HG02885 (cell line): Measurements from ENCODE around the gene KIF26B.

Source experiments
- ATAC-seq: cut with Tn5 transposase; IDR thresholded peaks from one replicate; pipeline ENCODE4 v1.9.1; 2021; ENCODE audit warnings: mild to moderate bottlenecking; ENCODE audit not compliant: unreplicated experiment, poor library complexity

Gene KIF26B

GRCh38 chr1:245261786-245262185 is 107.0 kb downstream of the KIF26B start:
- no peak for ATAC-seq

DNA sequence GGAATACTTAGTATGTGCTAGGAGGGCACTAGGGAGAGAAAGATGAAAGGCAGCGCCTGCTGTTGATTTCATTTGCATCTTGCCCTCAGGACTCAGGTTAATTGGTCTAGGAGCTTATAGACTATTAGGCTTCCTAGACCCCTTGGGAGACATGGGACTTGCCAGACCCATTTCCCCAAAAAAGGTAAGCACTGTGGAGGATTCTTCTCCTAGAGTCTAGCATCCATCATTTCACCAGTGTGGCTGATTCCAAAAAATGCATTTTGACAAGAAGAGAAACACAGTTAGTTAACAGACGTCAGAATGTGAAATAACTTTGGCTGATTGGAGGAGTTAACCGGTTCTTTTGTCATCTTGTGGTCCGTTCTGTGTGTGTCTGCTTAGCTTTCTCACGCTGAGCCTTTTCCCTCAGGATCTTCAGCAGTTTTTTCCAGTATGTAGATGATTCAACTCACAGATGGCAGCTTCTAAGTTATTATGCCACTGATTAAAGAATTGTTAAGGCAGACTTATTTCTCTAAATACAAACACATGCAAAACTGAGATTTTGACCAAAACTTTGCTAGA is 108.8 kb downstream of the KIF26B start:
- no peak for ATAC-seq

DNA sequence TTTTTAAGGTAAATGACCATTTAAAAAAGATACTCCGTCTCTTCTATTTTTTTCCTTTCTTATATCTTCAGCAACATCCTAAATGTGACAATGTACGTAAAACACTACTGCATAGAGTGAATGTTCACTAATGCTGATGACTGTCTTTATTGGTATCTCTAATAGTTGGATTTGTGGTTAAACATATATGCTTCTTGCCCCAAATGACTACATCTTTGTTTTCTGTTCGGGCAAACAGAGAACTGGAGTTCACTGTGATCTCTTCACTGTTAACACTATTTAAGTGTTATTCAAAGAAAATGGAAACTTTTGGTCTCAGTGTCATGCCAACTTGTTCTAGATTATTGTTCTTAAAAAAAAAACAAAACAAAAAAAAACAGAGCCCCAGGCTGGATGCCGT is 109.4 kb downstream of the KIF26B start:
- ATAC-seq, result no peak

DNA sequence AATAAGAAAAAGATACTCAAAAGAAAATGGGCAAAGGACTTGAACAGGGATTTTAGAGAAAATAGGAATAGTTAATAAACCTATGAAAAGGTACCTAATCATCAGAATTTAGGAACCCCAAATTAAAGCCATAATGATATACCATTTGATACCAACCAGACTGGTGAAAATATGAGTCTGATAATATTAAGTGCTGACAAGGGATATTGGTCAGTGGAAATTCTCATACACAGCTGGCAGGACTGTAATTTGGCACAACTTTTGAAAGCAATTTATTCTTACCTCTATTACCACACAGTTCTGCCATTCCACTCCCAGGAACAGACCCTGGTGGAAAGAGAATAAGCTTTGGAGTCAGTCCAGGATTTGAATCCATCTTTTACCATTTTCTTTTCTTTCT is 111.3 kb downstream of the KIF26B start:
- ATAC-seq, result no peak

DNA sequence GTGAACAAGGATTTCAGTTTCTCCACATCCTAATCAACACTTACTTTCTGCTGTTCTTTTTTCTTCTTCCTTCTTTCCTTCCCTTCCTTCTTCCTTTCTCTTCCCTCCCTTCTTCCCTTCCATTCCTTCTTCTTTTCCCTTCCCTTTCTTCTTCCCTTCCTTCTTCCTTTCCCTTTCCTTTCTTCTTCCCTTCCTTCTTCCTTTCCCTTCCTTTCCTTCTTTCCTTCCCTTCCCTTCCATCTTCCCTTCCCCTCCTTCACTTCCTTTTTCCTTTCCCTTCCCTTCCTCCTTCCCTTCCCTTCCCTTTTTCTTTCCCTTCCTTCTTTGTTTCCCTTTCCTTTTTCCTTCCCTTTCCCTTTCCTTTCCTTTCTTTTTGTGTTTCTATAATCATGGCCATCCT is 115.3 kb downstream of the KIF26B start:
- no peak for ATAC-seq

DNA sequence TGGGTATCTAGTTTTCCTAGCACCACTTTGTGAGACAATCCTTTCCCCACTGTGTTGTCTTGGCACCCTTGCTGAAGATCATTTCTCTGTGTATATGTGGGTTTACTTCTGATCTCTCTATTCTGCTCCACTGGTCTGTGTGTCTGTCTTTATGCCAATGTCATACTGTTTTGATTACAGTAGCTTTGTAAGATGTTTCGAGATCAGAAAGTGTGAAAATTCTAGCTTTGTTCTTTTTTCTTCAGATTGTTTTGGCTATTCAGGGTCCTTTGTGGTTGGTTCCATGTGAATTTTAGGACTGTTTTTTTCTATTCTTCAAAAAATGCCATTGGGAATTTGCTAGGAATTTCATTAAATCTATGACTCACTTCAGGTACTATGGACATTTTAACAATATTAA is 116.2 kb downstream of the KIF26B start:
- ATAC-seq, result no peak

DNA sequence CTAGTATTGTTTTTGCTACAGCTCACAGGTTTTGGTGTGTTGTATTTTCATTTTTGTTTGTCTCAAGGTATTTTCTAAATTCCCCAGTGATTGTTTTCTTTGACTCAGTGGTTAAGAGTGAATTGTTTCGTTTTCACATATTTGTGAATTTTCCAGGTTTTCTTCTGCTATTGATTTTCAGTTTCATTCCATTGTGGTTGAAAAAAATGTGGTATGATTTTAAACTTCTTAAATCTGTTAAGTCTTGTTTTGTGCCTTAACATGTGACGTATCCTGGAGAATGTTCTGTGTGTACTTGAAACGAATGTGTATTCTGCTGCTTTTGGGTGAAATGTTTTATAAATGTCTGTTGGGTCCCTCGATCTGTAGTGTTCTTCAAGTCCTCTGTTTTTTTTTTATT is 117.9 kb downstream of the KIF26B start:
- no peak for ATAC-seq

DNA sequence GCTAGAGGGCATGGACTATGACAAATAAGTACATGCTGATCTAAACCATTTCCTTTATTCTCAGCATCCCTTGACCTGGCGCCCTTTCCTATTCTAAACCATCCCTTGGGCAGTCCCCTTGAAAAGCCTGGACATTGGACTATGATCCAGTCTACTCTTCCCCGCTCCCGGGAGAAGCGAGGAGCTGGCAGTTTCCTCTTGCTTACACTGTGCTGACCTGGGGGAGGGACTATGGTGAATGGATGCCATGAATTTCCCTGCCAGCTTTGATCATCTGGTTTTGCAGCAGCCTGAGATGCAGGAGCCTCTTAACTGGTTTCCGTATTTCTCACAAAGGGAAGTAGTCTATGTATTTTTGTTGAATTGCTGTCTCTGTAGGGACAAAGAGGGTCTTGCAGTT is 121.7 kb downstream of the KIF26B start:
- ATAC-seq, result no peak

- ATAC-seq, result no peak
Measured at GRCh38 chr1:245277276-245277675, 122.5 kb downstream of the KIF26B start.

DNA sequence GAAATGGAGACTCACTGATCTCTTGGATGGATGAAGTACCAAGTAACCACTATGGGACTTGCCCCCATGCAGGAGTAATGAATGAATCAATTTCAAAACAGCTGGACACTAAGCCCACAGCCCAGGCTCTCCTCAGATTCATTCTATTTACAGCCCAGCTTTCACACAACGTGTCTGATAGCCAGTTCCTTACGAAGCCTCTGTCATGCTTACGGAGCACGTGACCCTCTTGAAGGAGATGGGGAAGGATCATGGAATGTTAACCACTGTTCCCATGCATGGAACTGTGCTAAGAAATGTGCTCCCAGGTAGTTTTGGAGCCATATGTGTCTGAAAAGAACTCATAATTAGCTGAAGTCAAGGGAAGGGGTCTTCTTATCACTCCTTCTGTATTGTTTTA is 124.1 kb downstream of the KIF26B start:
- no peak for ATAC-seq

- ATAC-seq, result no peak
Measured at GRCh38 chr1:245279346-245279745, 124.6 kb downstream of the KIF26B start.

DNA sequence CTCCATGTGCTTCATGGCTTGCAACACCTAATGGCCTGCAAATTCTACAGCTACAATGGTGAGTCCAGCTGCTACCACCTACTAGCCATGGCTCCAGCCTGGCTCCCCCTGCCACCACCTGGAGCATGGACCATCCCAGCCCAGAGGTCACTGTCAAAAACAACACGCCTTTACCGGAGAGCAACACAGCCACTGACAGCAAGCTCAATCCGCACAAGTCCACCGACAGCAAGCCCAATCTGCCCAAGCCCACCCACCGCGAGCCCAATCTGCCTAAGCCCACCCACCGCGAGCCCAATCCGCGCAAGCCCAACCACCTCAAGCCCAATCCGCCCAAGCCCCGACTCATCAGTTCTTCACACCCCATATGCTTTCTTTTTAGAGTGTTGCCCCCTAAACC is 128.2 kb downstream of the KIF26B start:
- ATAC-seq, result no peak

DNA sequence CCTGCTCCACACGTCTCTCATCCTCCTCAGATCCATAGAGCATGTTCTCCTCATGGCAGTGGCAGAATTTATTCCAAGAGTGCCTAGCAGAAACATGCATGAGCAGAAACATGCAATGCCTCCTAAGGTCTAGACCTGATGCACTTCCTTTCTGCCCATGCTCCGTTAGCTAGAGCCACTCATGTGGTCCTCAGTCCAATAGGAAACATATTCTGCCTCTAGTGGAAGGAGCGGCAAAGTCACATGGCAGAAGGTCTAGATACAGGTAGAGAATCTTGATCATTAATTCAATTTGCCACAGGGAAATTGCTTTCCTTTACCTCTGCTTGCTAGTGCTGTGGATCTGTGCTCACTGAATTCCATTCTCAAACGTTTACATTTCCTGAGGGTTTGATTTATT is 130.4 kb downstream of the KIF26B start:
- ATAC-seq, result no peak

GRCh38 chr1:245288796-245289195 is 134.0 kb downstream of the KIF26B start:
- ATAC-seq, result no peak

DNA sequence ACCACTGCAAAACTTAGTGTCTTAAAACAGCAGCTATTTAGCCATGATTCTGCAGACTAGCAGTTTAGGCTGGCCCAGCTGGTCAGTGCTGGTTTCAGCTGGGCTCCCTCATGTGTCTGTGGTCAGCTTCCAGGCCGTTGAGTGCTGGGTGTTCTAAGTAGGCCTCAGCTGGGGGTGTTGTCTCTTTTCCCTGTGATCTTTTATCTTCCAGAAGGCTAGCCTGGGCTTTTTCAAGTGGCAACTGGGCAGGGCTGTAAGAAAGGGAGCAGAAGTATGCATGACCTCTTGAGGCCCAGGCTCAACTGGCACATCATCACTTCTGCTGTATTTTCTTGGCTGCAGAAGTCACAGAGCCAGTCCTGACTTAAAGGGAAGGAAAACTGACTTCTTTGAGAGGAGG is 136.1 kb downstream of the KIF26B start:
- ATAC-seq, result no peak

GRCh38 chr1:245291351-245291750 is 136.6 kb downstream of the KIF26B start:
- no peak for ATAC-seq

GRCh38 chr1:245292141-245292540 is 137.4 kb downstream of the KIF26B start:
- no peak for ATAC-seq

DNA sequence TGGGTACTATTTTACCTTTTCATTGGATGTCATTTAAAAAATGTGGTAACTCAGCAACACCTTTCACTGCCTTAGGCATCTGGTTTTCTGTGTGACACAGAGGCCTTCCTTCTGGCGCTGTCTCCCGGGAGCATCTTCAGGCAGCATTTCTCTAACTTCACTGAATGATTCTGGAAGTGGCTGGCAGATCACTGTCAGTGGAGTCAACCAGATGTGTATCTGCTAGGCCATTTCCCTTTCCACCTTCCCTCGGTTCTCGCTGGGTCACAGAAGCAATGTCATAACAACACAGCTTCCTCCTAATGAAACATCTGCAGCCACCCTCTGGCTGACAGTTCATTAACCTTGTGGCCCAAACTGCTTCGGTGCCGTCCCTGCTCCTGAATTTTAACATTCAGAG is 137.8 kb downstream of the KIF26B start:
- ATAC-seq, result no peak

DNA sequence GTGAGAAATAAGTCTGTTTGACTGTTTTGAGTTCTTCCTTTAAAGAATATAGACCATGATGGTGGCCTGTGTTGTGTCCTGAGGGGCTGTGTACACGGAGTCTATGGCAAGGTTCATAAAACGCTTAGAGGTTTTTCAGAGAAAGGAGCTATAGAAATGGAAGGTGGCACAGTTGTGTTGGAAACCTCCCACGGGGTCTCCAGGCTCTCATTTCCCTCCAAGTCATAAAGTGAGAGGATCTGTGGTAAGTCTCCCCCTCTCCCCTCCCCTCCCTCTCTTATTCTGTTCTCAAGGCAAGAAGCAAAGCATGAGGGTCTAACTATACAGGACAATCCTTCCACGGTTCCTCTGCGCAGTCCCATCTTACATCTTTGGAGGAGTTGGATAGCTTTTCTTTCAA is 139.2 kb downstream of the KIF26B start:
- no peak for ATAC-seq

DNA sequence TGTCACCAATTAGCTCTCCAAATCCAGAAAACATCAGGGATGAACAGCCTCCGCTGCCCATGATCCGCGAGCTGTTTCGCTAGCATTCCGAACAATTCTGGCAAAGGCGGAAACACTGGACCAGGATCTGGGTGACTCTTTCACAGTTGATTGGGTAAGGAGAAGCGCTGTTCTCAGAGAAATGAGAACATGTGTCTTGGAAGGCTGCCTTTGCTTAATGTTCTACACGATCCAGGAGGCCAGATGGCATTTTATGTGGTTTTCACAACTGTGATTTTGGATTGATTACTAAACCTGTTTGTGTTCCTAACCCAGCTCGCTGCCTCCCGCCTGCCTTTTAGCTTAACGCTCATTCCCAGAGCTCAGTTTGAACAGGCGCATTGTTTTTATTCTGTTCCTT is 144.0 kb downstream of the KIF26B start:
- no peak for ATAC-seq

DNA sequence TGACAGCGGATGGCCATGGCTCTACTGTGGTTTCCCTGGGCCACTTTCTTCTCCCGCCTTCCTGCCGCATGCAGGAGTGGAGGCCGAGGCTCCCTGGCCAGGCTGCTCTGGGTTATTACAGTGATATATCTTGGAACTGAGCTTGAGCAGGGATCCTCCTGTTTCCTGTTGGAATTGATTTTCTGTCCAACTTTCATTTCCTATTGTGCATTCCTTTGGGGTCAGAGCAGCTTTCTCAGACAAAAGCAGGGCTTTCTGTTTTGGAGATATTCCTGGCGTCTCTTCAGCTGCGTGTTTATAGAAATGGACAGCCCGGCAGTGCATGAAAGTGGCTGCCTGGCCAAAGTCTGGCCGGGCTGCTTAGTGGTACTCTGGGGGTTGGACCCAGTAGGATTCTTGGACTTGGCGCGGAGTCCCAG is 146.4 kb downstream of the KIF26B start:
- ATAC-seq, result no peak

DNA sequence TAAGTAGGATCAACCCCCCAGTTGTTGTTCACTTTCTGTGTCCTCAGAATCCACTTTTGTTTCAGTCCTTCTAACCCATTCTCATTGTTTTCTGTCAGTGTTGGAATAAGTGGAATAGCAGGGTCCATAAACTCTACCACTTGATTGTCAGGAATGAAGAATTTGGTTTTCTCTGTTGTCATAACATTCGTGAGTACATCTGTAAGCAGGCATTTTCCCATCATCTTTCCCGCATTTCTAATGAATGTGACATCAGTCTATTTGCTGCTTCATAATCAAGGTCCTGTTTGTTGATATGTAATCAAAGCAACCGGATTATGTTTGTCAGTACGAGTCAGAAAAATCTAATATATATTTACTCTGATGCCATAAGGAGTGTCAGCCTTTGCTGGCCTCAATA is 147.1 kb downstream of the KIF26B start:
- ATAC-seq, result no peak

DNA sequence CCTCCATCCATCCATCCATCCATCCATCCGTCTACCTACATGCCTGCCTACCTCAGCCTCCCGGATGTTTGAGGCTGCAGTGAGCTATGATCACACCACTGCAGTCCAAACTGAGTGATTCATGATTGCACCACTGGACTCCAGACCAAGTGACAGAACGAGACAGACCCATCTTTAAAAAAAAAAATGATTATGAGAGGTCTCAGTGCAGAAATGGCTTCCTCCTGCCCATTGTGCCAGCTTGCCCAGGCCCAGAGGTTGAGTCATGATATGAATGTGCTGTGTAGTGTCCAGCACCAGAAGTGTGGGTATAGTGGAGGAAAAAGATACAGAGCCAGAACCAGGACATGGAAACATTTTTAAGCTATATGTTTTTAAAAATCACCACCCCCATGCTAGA is 149.9 kb downstream of the KIF26B start:
- ATAC-seq, result no peak
